Esophagus muscularis mucosa (tissue), 4 donors: ENCODE data around the gene PLD2. TPM values are rescaled to one million over a fixed set of nuclear protein-coding genes. Genes with fewer than 3 reads are reported as not detected.

ENCODE experiments used
- DNase-seq: peaks from one replicate; pipeline ENCODE4 v3.0.0-alpha.2; 2017; ENCODE audit errors: extremely low spot score
- H3K27ac ChIP-seq, 4 donors: fragments of 200-600 bp; sonication (generic); replicated peaks in 1 of 4; 1 replicate in 3 of 4; 2 replicates in 1 of 4; pipeline ENCODE4 v1.5.1; 2016 to 2019; ENCODE audit warnings: mild to moderate bottlenecking in 1 of 4
- H3K27me3 ChIP-seq, 4 donors: fragments of 200-600 bp; sonication (generic); one replicate each; pipeline versions ENCODE4 v1.5.1 to v1.6.0; 2016 to 2019
- H3K36me3 ChIP-seq, 4 donors: fragments of 200-600 bp; sonication (generic); one replicate each; pipeline ENCODE4 v1.5.1; 2016 to 2019
- H3K4me1 ChIP-seq, 4 donors: fragments of 200-600 bp; sonication (generic); one replicate each; pipeline ENCODE4 v1.5.1; 2016 to 2019
- H3K4me3 ChIP-seq, 4 donors: fragments of 200-600 bp; sonication (generic); 1 replicate in 2 of 4; 2 replicates in 2 of 4; pipeline ENCODE4 v1.5.1; 2016 to 2019; ENCODE audit warnings: mild to moderate bottlenecking in 4 of 4, moderate library complexity in 1 of 4
- H3K9me3 ChIP-seq, 4 donors: fragments of 200-600 bp; sonication (generic); 1 replicate in 3 of 4; 2 replicates in 1 of 4; pipeline ENCODE4 v1.5.1; 2016 to 2019
- CTCF ChIP-seq, 3 experiments: fragments of 200-600 bp in 2 of 3; fragments of 450-650 bp in 1 of 3; sonication (generic) in 2 of 3; IDR thresholded peaks; one replicate each; pipeline ENCODE4 v1.5.1; 2017 to 2019; ENCODE audit warnings: antibody characterized with exemption in 3 of 3, mild to moderate bottlenecking in 2 of 3, moderate library complexity in 1 of 3
- EP300 ChIP-seq: sonication (generic); formaldehyde crosslinking; IDR thresholded peaks from one replicate; pipeline ENCODE4 v1.6.1; 2017; ENCODE audit warnings: antibody characterized with exemption
- POLR2A ChIP-seq: fragments of 450-650 bp; IDR thresholded peaks from one replicate; pipeline ENCODE4 v1.6.1; 2017; ENCODE audit warnings: antibody characterized with exemption, moderate library complexity, mild to moderate bottlenecking, low read depth
- POLR2AphosphoS5 ChIP-seq, 2 donors: sonication (generic); formaldehyde crosslinking; IDR thresholded peaks; one replicate each; pipeline ENCODE4 v1.6.1; 2017; ENCODE audit warnings: antibody characterized with exemption in 2 of 2
- WGBS: methylation state at CpG from one replicate; pipeline ENCODE4 v1.1.5; 2018; 5-methylcytosine and 5-hydroxymethylcytosine counted together
- intact Hi-C: fragments of 100-400 bp; cut with DNase I; formaldehyde crosslinking; loops from one replicate; pipeline ENCODE4 v1.15.1; 2023
- total RNA-seq, 4 donors: library from RNA; depleted of rRNA; stranded (reverse); fragments of >200 nt; gene quantifications; one replicate each; pipeline versions ENCODE4 v1.1.0 to v1.2.1, GENCODE V29; 2016

The PLD2 gene
- total RNA-seq, 4 donors from 2014 or later, result 9.6 to 15.2 (median 12.0) TPM

- Histone ChIP-seq H3K27ac (no peak overlapping the region), H3K27me3 (no peaks in the 10 kb centered on the region), H3K36me3 (peaks cover 0 to 10% (median 3%) of the 10 kb centered on the region in 4 donors), H3K4me1 (peaks cover 18 to 54% (median 38%) of the 10 kb centered on the region in 4 donors), H3K9me3 (no peaks in the 10 kb centered on the region), H3K4me3 (no peak overlapping the region)
- TF ChIP-seq POLR2AphosphoS5 (IDR thresholded peaks at IDR 0.05), result no peak
- TF ChIP-seq EP300, result no peak
- no peak for TF ChIP-seq CTCF (IDR thresholded peaks at IDR 0.05)
- WGBS, result 91% methylated on average over 2 of the region's 2 CpGs
- no peak for DNase-seq
- intact Hi-C loops, result no loop called here
These were observed 43.3 kb downstream of the PLD2 start for GRCh38 chr17:4850246-4850645.

GRCh38 chr17:4851084-4851483 is 44.1 kb downstream of the PLD2 start:
- Histone ChIP-seq H3K4me1 (peaks cover 18 to 48% (median 35%) of the 10 kb centered on the region in 4 donors), H3K9me3 (no peaks in the 10 kb centered on the region), H3K27ac (no peak overlapping the region), H3K4me3 (no peak overlapping the region), H3K36me3 (peaks cover 0 to 10% (median 4%) of the 10 kb centered on the region in 4 donors), H3K27me3 (no peaks in the 10 kb centered on the region)
- intact Hi-C loops, result no loop called here
- TF ChIP-seq EP300, result no peak
- TF ChIP-seq POLR2AphosphoS5 (IDR thresholded peaks at IDR 0.05), result no peak
- no peak for TF ChIP-seq CTCF (IDR thresholded peaks at IDR 0.05)
- no peak for TF ChIP-seq POLR2A
- WGBS, result 95% methylated on average over 3 of the region's 3 CpGs
- no peak for DNase-seq

- H3K4me3 ChIP-seq, result no peak overlapping the region
- DNase-seq, result no peak
- TF ChIP-seq POLR2A (no peak), POLR2AphosphoS5 (IDR thresholded peaks at IDR 0.05) (no peak), CTCF (IDR thresholded peaks at IDR 0.05) (no peak), EP300 (no peak)
- peaks cover 31 to 48% (median 40%) of the 10 kb centered on the region in 4 donors for H3K4me1 ChIP-seq
- no peaks in the 10 kb centered on the region for H3K27me3 ChIP-seq
- peaks cover 0 to 15% (median 6%) of the 10 kb centered on the region in 4 donors for H3K36me3 ChIP-seq
- H3K9me3 ChIP-seq, result no peaks in the 10 kb centered on the region
- intact Hi-C loops, result no loop called here
- H3K27ac ChIP-seq, result no peak overlapping the region
These were observed 45.7 kb downstream of the PLD2 start for GRCh38 chr17:4852567-4853207.

- DNase-seq, result no peak
- Histone ChIP-seq H3K4me3 (no peak overlapping the region), H3K27ac (no peak overlapping the region), H3K4me1 (peaks cover 36 to 49% (median 42%) of the 10 kb centered on the region in 4 donors), H3K9me3 (no peaks in the 10 kb centered on the region), H3K36me3 (peaks cover 0 to 15% (median 6%) of the 10 kb centered on the region in 4 donors), H3K27me3 (no peaks in the 10 kb centered on the region)
- no peak for TF ChIP-seq EP300
- no peak for TF ChIP-seq CTCF (IDR thresholded peaks at IDR 0.05)
- no peak for TF ChIP-seq POLR2AphosphoS5 (IDR thresholded peaks at IDR 0.05)
- no peak for TF ChIP-seq POLR2A
- intact Hi-C loops, result no loop called here
- WGBS, result 78% methylated on average over 2 of the region's 2 CpGs
These were observed 46.3 kb downstream of the PLD2 start for GRCh38 chr17:4853208-4853671.
